ENCODE measurements around the gene SLC39A7.
"Not testable (repeated sequence)": the region's sequence is repeated elsewhere in the genome, so short reads cannot be mapped to it uniquely, and the experiment has no call there.

The SLC39A7 gene

GRCh38 chr6:33205191-33206026, 4.7 kb downstream of the SLC39A7 start:
- peak; percentile 50 to 52 for DNase-seq (ENCODE audit: low read depth in 2 of 2)

GRCh38 chr6:33206027-33206863, 5.6 kb downstream of the SLC39A7 start:
- no peak for DNase-seq (ENCODE audit: low read depth in 2 of 2)

GRCh38 chr6:33206864-33207551, 6.3 kb downstream of the SLC39A7 start:
- no peak for DNase-seq (ENCODE audit: low read depth in 2 of 2)

GRCh38 chr6:33207552-33208090, 7.0 kb downstream of the SLC39A7 start:
- DNase-seq (ENCODE audit: low read depth in 2 of 2) = no peak

GRCh38 chr6:33208091-33208967, 7.7 kb downstream of the SLC39A7 start, which contains the start of gene RING1:
TSS of gene RING1 (plus strand) at chr6:33208500. CDS start at chr6:33208823, 323 bp downstream.
- peak; percentile 70 to 81 for DNase-seq (ENCODE audit: low read depth in 2 of 2)

- no peak for DNase-seq (ENCODE audit: low read depth in 2 of 2)
These were observed 9.2 kb downstream of the SLC39A7 start for GRCh38 chr6:33209856-33210255.

- no peak for DNase-seq (ENCODE audit: low read depth in 2 of 2)
These were observed 10.5 kb downstream of the SLC39A7 start for GRCh38 chr6:33211136-33211535.

- no peak for DNase-seq (ENCODE audit: low read depth in 2 of 2)
These were observed 11.2 kb downstream of the SLC39A7 start for GRCh38 chr6:33211666-33212422.

GRCh38 chr6:33212857-33213165, 12.1 kb downstream of the SLC39A7 start:
- no peak for DNase-seq (ENCODE audit: low read depth in 2 of 2)

- DNase-seq (ENCODE audit: low read depth in 2 of 2) = no peak
These were observed 12.7 kb downstream of the SLC39A7 start for GRCh38 chr6:33213166-33213988.

GRCh38 chr6:33213989-33214335, 13.3 kb downstream of the SLC39A7 start:
- no peak for DNase-seq (ENCODE audit: low read depth in 2 of 2)

GRCh38 chr6:33215271-33216116, 14.8 kb downstream of the SLC39A7 start:
- DNase-seq (ENCODE audit: low read depth in 2 of 2) = no peak

- no peak for DNase-seq (ENCODE audit: low read depth in 2 of 2)
These were observed 15.5 kb downstream of the SLC39A7 start for GRCh38 chr6:33216117-33216649.

GRCh38 chr6:33217246-33217645, 16.6 kb downstream of the SLC39A7 start:
- no peak for DNase-seq (ENCODE audit: low read depth in 2 of 2)

- no peak for DNase-seq (ENCODE audit: low read depth in 2 of 2)
These were observed 17.0 kb downstream of the SLC39A7 start for GRCh38 chr6:33217681-33218080.

GRCh38 chr6:33226503-33227120, 25.9 kb downstream of the SLC39A7 start:
- not testable (repeated sequence) for DNase-seq (ENCODE audit: low read depth in 2 of 2)

GRCh38 chr6:33235221-33235634, 34.6 kb downstream of the SLC39A7 start:
- DNase-seq (ENCODE audit: low read depth in 2 of 2) = no peak

- no peak for DNase-seq (ENCODE audit: low read depth in 2 of 2)
These were observed 35.7 kb downstream of the SLC39A7 start for GRCh38 chr6:33236328-33236727.
